WTC11 (cell line): Measurements from ENCODE around the gene NOTO. TPM values are rescaled to one million over a fixed set of nuclear protein-coding genes. Genes with fewer than 3 reads are reported as not detected.
A peak's percentile ranks its signal among the peaks of the same experiment; 100 is the strongest.

ENCODE experiments used
- ATAC-seq: fragments of 200-7000 bp; cut with Tn5 transposase; 2 replicates; pipeline ENCODE4 v1.10.0; 2021; ENCODE audit warnings: mild to moderate bottlenecking, moderate library complexity
- CTCF ChIA-PET: fragments of 300-600 bp; sonication (Branson Sonifier 250); formaldehyde crosslinking; loops from one replicate; lab custom pipeline; 2021; ENCODE audit warnings: antibody characterized with exemption; lab: Charles Lee
- POLR2A ChIA-PET: fragments of 350-600 bp; sonication (Branson Sonifier 250); formaldehyde crosslinking; loops from one replicate; lab custom pipeline; 2021; ENCODE audit warnings: antibody characterized with exemption; lab: Charles Lee
- DNase-seq: peaks from one replicate; pipeline ENCODE4 v3.0.0; 2021; ENCODE audit warnings: low spot score
- H3K27ac Mint-ChIP-seq: 2 replicates; pipeline ENCODE4 v1.8.0; 2021; ENCODE audit warnings: mixed read lengths
- H3K27me3 Mint-ChIP-seq: 2 replicates; pipeline ENCODE4 v1.8.0; 2021; ENCODE audit warnings: low read depth, mild to moderate bottlenecking, moderate library complexity, mixed read lengths
- H3K36me3 Mint-ChIP-seq: 2 replicates; pipeline ENCODE4 v1.8.0; 2021; ENCODE audit warnings: mixed read lengths
- H3K4me1 Mint-ChIP-seq: 2 replicates; pipeline ENCODE4 v1.8.0; 2022; ENCODE audit warnings: mixed read lengths
- H3K4me3 Mint-ChIP-seq: 2 replicates; pipeline ENCODE4 v1.8.0; 2021; ENCODE audit warnings: mild to moderate bottlenecking, moderate library complexity, mixed read lengths
- H3K9me3 Mint-ChIP-seq: 2 replicates; pipeline ENCODE4 v1.8.0; 2021; ENCODE audit warnings: mixed read lengths
- ESRRA ChIP-seq: sonication (generic); formaldehyde crosslinking; IDR thresholded peaks from 2 replicates; pipeline ENCODE4 v1.8.1; 2022; ENCODE audit warnings: mild to moderate bottlenecking, missing genetic modification reagents, borderline replicate concordance
- FOXP1 ChIP-seq: sonication (generic); formaldehyde crosslinking; IDR thresholded peaks from 2 replicates; pipeline ENCODE4 v1.8.0; 2022; ENCODE audit warnings: missing genetic modification reagents, mild to moderate bottlenecking, moderate library complexity, borderline replicate concordance
- JUN ChIP-seq: sonication (generic); formaldehyde crosslinking; IDR thresholded peaks from 2 replicates; pipeline ENCODE4 v1.8.0; 2023; ENCODE audit warnings: mild to moderate bottlenecking, missing genetic modification reagents
- MXD4 ChIP-seq: fragments of 250-450 bp; sonication (Bioruptor Pico); IDR thresholded peaks from 2 replicates; pipeline ENCODE4 v1.8.0; 2021; ENCODE audit warnings: mild to moderate bottlenecking, moderate library complexity, borderline replicate concordance
- NR2C2 ChIP-seq: sonication (generic); formaldehyde crosslinking; IDR thresholded peaks from 2 replicates; pipeline ENCODE4 v1.8.0; 2022; ENCODE audit warnings: mild to moderate bottlenecking, missing genetic modification reagents
- NR3C1 ChIP-seq: sonication (generic); formaldehyde crosslinking; conservative IDR thresholded peaks from 2 replicates; pipeline ENCODE4 v1.8.1; 2023; ENCODE audit warnings: low read depth, mild to moderate bottlenecking, missing genetic modification reagents
- OVOL2 ChIP-seq: fragments of 250-450 bp; sonication (Bioruptor Pico); IDR thresholded peaks from 2 replicates; pipeline ENCODE4 v1.9.0; 2021; ENCODE audit warnings: mild to moderate bottlenecking, borderline replicate concordance
- ZNF317 ChIP-seq: sonication (generic); formaldehyde crosslinking; IDR thresholded peaks from 2 replicates; pipeline ENCODE4 v1.8.1; 2023; ENCODE audit warnings: low read depth, mild to moderate bottlenecking, moderate library complexity, missing genetic modification reagents, borderline replicate concordance
- ZNF396 ChIP-seq: fragments of 250-450 bp; sonication (Bioruptor Pico); IDR thresholded peaks from 2 replicates; pipeline ENCODE4 v1.8.0; 2021; ENCODE audit warnings: mild to moderate bottlenecking, moderate library complexity, borderline replicate concordance
- ZNF416 ChIP-seq: fragments of 250-450 bp; sonication (Bioruptor Pico); IDR thresholded peaks from 2 replicates; pipeline ENCODE4 v1.9.0; 2021; ENCODE audit warnings: mild to moderate bottlenecking, inconsistent platforms
- total RNA-seq: library from RNA; stranded (reverse); gene quantifications from 3 replicates; pipeline ENCODE4 v1.2.3, GENCODE V29; 2021
- TF ChIP-seq, protein P1 (sequence below): sonication (generic); formaldehyde crosslinking; IDR thresholded peaks from 2 replicates; pipeline ENCODE4 v1.8.1; 2022; ENCODE audit warnings: mild to moderate bottlenecking, moderate library complexity, missing genetic modification reagents
- TF ChIP-seq, protein P2 (sequence below): fragments of 250-450 bp; sonication (Bioruptor Pico); IDR thresholded peaks from 2 replicates; pipeline ENCODE4 v1.9.0; 2021; ENCODE audit warnings: mild to moderate bottlenecking, borderline replicate concordance
- TF ChIP-seq, protein P3 (sequence below): fragments of 250-450 bp; sonication (Bioruptor Pico); IDR thresholded peaks from 2 replicates; pipeline ENCODE4 v1.9.0; 2021; ENCODE audit warnings: moderate library complexity, mild to moderate bottlenecking, inconsistent platforms, borderline replicate concordance
- TF ChIP-seq, protein P4 (sequence below): sonication (generic); formaldehyde crosslinking; IDR thresholded peaks from 2 replicates; pipeline ENCODE4 v1.8.0; 2022; ENCODE audit warnings: mild to moderate bottlenecking, missing genetic modification reagents
- TF ChIP-seq, protein P5 (sequence below): sonication (generic); formaldehyde crosslinking; IDR thresholded peaks from 2 replicates; pipeline ENCODE4 v1.8.1; 2023; ENCODE audit warnings: mild to moderate bottlenecking, missing genetic modification reagents, moderate library complexity
- TF ChIP-seq, protein P6 (sequence below): sonication (generic); formaldehyde crosslinking; IDR thresholded peaks from 2 replicates; pipeline ENCODE4 v1.8.1; 2023; ENCODE audit warnings: mild to moderate bottlenecking, missing genetic modification reagents, borderline replicate concordance
- TF ChIP-seq, protein P7 (sequence below): sonication (generic); formaldehyde crosslinking; IDR thresholded peaks from 2 replicates; pipeline ENCODE4 v1.8.0; 2022; ENCODE audit warnings: mild to moderate bottlenecking, missing genetic modification reagents

Gene NOTO
- total RNA-seq, 1 experiment from 2014 or later = 0.15 TPM

DNA sequence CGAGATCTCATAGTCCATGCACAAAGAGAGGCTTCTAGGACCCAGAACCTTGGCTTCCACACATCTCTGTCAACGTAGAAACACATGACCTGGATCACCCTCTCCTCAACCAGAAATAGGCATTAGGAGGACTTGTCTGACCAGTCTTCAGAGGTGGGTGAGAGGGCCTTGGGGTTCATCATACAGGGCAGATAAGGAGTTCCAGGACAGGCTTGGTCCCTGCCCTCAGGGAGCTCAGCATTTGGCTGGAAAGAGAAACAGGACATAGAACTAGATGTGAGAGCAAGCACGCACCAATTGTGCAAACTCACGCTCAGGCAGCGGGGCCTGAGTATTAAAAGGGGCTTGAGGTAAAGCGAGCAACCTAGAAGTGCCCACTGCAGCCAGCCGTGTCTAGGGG lies 28.6 kb upstream of the NOTO start:
- Mint-ChIP-seq H3K9me3 (no peaks in the 10 kb centered on the region), H3K36me3 (no peaks in the 10 kb centered on the region), H3K27me3 (peaks cover 69% of the 10 kb centered on the region), H3K4me3 (no peak overlapping the region), H3K4me1 (peaks cover 22% of the 10 kb centered on the region), H3K27ac (no peak overlapping the region)
- ATAC-seq (no peak), DNase-seq (no peak)
- ChIA-PET CTCF (interaction anchor here (1.0 to 5.2 kb wide), 4 partner anchors 39 to 280 kb away, joined by 3 to 98 read pairs (median 4); no protein-coding TSS in a partner anchor), POLR2A (interaction anchor here (0.6 kb wide), 1 partner anchor 36 kb away, joined by 5 read pairs; no protein-coding TSS in a partner anchor)
- TF ChIP-seq, protein P1, sequence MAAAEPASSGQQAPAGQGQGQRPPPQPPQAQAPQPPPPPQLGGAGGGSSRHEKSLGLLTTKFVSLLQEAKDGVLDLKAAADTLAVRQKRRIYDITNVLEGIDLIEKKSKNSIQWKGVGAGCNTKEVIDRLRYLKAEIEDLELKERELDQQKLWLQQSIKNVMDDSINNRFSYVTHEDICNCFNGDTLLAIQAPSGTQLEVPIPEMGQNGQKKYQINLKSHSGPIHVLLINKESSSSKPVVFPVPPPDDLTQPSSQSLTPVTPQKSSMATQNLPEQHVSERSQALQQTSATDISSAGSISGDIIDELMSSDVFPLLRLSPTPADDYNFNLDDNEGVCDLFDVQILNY = no peak
- no peak for TF ChIP-seq ZNF317
- TF ChIP-seq, protein P2, sequence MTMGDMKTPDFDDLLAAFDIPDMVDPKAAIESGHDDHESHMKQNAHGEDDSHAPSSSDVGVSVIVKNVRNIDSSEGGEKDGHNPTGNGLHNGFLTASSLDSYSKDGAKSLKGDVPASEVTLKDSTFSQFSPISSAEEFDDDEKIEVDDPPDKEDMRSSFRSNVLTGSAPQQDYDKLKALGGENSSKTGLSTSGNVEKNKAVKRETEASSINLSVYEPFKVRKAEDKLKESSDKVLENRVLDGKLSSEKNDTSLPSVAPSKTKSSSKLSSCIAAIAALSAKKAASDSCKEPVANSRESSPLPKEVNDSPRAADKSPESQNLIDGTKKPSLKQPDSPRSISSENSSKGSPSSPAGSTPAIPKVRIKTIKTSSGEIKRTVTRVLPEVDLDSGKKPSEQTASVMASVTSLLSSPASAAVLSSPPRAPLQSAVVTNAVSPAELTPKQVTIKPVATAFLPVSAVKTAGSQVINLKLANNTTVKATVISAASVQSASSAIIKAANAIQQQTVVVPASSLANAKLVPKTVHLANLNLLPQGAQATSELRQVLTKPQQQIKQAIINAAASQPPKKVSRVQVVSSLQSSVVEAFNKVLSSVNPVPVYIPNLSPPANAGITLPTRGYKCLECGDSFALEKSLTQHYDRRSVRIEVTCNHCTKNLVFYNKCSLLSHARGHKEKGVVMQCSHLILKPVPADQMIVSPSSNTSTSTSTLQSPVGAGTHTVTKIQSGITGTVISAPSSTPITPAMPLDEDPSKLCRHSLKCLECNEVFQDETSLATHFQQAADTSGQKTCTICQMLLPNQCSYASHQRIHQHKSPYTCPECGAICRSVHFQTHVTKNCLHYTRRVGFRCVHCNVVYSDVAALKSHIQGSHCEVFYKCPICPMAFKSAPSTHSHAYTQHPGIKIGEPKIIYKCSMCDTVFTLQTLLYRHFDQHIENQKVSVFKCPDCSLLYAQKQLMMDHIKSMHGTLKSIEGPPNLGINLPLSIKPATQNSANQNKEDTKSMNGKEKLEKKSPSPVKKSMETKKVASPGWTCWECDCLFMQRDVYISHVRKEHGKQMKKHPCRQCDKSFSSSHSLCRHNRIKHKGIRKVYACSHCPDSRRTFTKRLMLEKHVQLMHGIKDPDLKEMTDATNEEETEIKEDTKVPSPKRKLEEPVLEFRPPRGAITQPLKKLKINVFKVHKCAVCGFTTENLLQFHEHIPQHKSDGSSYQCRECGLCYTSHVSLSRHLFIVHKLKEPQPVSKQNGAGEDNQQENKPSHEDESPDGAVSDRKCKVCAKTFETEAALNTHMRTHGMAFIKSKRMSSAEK = no peak
- TF ChIP-seq, protein P3, sequence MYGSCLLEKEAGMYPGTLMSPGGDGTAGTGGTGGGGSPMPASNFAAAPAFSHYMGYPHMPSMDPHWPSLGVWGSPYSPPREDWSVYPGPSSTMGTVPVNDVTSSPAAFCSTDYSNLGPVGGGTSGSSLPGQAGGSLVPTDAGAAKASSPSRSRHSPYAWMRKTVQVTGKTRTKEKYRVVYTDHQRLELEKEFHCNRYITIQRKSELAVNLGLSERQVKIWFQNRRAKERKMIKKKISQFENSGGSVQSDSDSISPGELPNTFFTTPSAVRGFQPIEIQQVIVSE (CRISPR knock-in tag) = no peak
- TF ChIP-seq, protein P4, sequence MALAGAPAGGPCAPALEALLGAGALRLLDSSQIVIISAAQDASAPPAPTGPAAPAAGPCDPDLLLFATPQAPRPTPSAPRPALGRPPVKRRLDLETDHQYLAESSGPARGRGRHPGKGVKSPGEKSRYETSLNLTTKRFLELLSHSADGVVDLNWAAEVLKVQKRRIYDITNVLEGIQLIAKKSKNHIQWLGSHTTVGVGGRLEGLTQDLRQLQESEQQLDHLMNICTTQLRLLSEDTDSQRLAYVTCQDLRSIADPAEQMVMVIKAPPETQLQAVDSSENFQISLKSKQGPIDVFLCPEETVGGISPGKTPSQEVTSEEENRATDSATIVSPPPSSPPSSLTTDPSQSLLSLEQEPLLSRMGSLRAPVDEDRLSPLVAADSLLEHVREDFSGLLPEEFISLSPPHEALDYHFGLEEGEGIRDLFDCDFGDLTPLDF = no peak
- no peak for TF ChIP-seq FOXP1 (CRISPR knock-in tag)
- no peak for TF ChIP-seq ZNF416 (CRISPR knock-in tag)
- no peak for TF ChIP-seq NR2C2 (CRISPR knock-in tag)

DNA sequence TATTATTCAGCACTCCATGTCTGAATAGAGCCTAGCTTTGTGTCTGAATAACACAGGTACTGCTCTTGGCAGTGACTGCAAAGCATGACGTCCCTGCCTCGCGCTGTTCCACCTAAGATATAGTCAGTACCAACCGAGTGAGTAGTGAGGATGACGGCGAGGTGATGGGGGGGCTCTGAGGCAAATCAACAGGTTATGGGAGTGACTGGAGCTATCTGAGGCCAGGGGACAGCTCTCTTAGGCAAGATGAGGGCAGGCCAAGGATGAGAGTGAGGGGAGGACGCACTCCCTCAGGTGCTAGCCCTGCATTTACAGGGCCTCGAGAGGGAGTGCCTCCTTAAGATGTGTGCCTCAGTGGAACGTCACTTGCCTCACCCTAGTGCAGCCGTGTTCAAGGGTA lies 28.1 kb upstream of the NOTO start:
- DNase-seq (no peak), ATAC-seq (no peak)
- ChIA-PET CTCF (interaction anchor here (0.8 to 5.2 kb wide), 8 partner anchors 35 to 287 kb away, joined by 3 to 179 read pairs (median 18); partner anchors contain the start of genes SMYD5 and SPR), POLR2A (interaction anchor here (0.6 to 0.9 kb wide), 2 partner anchors 36 to 60 kb away, joined by 3 to 5 read pairs; partner anchors contain the start of gene CCT7)
- Mint-ChIP-seq H3K27me3 (peaks cover 70% of the 10 kb centered on the region), H3K4me1 (peaks cover 22% of the 10 kb centered on the region), H3K9me3 (no peaks in the 10 kb centered on the region), H3K27ac (no peak overlapping the region), H3K4me3 (peak overlapping the region; percentile 63; the same call in 1 of the 2 replicates), H3K36me3 (no peaks in the 10 kb centered on the region)
- TF ChIP-seq, protein P5, sequence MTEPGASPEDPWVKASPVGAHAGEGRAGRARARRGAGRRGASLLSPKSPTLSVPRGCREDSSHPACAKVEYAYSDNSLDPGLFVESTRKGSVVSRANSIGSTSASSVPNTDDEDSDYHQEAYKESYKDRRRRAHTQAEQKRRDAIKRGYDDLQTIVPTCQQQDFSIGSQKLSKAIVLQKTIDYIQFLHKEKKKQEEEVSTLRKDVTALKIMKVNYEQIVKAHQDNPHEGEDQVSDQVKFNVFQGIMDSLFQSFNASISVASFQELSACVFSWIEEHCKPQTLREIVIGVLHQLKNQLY (CRISPR knock-in tag) = no peak
- TF ChIP-seq, protein P6, sequence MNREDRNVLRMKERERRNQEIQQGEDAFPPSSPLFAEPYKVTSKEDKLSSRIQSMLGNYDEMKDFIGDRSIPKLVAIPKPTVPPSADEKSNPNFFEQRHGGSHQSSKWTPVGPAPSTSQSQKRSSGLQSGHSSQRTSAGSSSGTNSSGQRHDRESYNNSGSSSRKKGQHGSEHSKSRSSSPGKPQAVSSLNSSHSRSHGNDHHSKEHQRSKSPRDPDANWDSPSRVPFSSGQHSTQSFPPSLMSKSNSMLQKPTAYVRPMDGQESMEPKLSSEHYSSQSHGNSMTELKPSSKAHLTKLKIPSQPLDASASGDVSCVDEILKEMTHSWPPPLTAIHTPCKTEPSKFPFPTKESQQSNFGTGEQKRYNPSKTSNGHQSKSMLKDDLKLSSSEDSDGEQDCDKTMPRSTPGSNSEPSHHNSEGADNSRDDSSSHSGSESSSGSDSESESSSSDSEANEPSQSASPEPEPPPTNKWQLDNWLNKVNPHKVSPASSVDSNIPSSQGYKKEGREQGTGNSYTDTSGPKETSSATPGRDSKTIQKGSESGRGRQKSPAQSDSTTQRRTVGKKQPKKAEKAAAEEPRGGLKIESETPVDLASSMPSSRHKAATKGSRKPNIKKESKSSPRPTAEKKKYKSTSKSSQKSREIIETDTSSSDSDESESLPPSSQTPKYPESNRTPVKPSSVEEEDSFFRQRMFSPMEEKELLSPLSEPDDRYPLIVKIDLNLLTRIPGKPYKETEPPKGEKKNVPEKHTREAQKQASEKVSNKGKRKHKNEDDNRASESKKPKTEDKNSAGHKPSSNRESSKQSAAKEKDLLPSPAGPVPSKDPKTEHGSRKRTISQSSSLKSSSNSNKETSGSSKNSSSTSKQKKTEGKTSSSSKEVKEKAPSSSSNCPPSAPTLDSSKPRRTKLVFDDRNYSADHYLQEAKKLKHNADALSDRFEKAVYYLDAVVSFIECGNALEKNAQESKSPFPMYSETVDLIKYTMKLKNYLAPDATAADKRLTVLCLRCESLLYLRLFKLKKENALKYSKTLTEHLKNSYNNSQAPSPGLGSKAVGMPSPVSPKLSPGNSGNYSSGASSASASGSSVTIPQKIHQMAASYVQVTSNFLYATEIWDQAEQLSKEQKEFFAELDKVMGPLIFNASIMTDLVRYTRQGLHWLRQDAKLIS (CRISPR knock-in tag) = no peak
- no peak for TF ChIP-seq NR3C1
- TF ChIP-seq JUN (CRISPR knock-in tag) = no peak
- no peak for TF ChIP-seq MXD4 (CRISPR knock-in tag)
- no peak for TF ChIP-seq ZNF317
- TF ChIP-seq, protein P7, sequence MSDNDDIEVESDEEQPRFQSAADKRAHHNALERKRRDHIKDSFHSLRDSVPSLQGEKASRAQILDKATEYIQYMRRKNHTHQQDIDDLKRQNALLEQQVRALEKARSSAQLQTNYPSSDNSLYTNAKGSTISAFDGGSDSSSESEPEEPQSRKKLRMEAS (CRISPR knock-in tag) = no peak
- TF ChIP-seq OVOL2 = no peak
- TF ChIP-seq ZNF396 (CRISPR knock-in tag) = no peak
- no peak for TF ChIP-seq ESRRA (CRISPR knock-in tag)
- TF ChIP-seq, protein P2 = no peak
